Measurements from ENCODE around the gene FFAR4. TPM values are rescaled to one million over a fixed set of nuclear protein-coding genes. Genes with fewer than 3 reads are reported as not detected.
A peak's percentile ranks its signal among the peaks of the same experiment; 100 is the strongest.
"Not testable (repeated sequence)": the region's sequence is repeated elsewhere in the genome, so short reads cannot be mapped to it uniquely, and the experiment has no call there.

Gene FFAR4
- total RNA-seq (2014; rRNA removed; shearing (Covaris generic); ENCODE audit: low replicate concordance): not detected in 2 replicates

DNA sequence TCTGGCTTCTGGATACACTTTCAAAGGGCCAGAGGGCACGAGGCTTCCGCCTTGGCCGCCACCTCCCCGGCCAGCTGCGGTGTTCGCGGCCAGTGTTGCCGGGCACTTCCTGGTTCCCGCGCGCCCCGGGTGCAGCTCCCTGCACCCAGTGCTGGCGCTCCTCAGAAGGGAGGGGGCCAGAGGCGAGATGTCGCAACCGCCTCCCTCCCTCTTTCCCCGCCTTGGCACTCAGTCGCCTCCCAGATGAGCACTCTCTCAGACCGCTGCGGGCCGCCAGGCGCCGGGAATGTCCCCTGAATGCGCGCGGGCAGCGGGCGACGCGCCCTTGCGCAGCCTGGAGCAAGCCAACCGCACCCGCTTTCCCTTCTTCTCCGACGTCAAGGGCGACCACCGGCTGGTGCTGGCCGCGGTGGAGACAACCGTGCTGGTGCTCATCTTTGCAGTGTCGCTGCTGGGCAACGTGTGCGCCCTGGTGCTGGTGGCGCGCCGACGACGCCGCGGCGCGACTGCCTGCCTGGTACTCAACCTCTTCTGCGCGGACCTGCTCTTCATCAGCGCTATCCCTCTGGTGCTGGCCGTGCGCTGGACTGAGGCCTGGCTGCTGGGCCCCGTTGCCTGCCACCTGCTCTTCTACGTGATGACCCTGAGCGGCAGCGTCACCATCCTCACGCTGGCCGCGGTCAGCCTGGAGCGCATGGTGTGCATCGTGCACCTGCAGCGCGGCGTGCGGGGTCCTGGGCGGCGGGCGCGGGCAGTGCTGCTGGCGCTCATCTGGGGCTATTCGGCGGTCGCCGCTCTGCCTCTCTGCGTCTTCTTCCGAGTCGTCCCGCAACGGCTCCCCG is at the start of gene FFAR4:
Gene FFAR4 (plus strand): TSS at position 231 of the 842 bp plus-strand sequence. CDS start 56 bp downstream, at position 287.
- in situ Hi-C loops (cut with HindIII; ENCODE audit: low pct_unique_long_range_greater_than_20kb, low sequenced_read_pairs): no loop called here
- DNase-seq (ENCODE audit: low read depth): peak; percentile 80

- no peak for DNase-seq (ENCODE audit: low read depth)
- in situ Hi-C loops (cut with HindIII; ENCODE audit: low pct_unique_long_range_greater_than_20kb, low sequenced_read_pairs): no loop called here
These were observed 47.9 kb upstream of the FFAR4 start for GRCh38 chr10:93518531-93518930.

GRCh38 chr10:93535293-93535692 is 31.2 kb upstream of the FFAR4 start:
- DNase-seq (ENCODE audit: low read depth): no peak
- in situ Hi-C loops (cut with HindIII; ENCODE audit: low pct_unique_long_range_greater_than_20kb, low sequenced_read_pairs): no loop called here

DNA sequence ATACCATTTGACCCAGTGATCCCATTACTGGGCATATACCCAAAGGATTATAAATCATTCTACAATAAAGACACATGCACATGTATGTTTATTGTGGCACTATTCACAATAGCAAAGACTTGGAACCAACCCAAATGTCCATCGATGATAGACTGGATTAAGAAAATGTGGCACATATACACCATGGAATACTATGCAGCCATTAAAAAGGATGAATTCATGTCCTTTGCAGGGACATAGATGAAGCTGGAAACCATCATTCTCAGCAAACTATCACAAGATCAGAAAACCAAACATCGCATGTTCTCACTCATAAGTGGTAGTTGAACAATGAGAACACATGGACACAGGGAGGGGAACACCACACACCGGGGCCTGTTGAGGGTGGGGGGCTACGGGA is 25.6 kb upstream of the FFAR4 start:
- in situ Hi-C loops (cut with HindIII; ENCODE audit: low pct_unique_long_range_greater_than_20kb, low sequenced_read_pairs); DNase-seq (ENCODE audit: low read depth): not testable (repeated sequence)

- in situ Hi-C loops (cut with HindIII; ENCODE audit: low pct_unique_long_range_greater_than_20kb, low sequenced_read_pairs): no loop called here
These were observed 24.8 kb upstream of the FFAR4 start for GRCh38 chr10:93541402-93542357.

DNA sequence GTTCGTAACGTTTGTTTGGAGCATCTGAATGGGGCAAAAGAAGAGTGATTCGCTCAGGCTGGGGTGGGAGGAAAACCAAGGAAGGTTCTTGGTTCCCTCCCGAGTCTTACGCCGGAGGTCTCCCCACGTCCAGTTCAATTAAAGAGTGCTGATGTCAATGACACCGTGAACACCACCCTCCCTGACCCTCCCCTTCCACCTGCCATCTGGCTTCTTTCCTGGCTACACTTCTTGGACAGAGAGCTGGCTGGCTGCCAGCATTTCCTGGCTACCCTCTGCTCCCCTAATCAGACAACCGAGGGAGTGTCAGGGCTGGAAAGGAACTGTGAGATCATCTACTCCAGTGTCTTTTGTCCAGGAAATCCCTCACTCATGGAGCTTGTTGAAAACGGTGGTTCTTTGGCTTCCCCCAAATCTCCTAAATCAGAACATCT is 24.1 kb upstream of the FFAR4 start:
- DNase-seq (ENCODE audit: low read depth): no peak
- in situ Hi-C loops (cut with HindIII; ENCODE audit: low pct_unique_long_range_greater_than_20kb, low sequenced_read_pairs): no loop called here

More at GRCh38 chr10:93541402-93542357, 24.8 kb upstream of the FFAR4 start:
- DNase-seq (ENCODE audit: low read depth): no peak

DNA sequence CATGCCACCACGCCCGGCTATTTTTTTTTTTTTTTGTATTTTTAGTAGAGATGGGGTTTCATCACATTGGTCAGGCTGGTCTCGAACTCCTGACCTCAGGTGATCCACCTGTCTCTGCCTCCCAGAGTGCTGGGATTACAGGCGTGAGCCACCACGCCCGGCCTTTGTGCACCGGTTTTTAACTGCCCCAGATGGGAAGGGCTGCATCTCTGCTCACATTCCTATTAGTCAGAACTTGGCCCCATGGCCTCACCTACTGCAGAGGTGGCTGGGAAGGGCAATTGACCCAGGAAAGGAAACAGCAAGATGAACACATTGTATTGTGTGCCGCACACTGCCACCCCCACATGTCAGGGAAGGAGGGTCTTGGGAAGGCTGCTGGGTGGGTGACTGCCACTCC is 19.5 kb upstream of the FFAR4 start:
- in situ Hi-C loops (cut with HindIII; ENCODE audit: low pct_unique_long_range_greater_than_20kb, low sequenced_read_pairs); DNase-seq (ENCODE audit: low read depth): not testable (repeated sequence)

- no peak for DNase-seq (ENCODE audit: low read depth)
- in situ Hi-C loops (cut with HindIII; ENCODE audit: low pct_unique_long_range_greater_than_20kb, low sequenced_read_pairs): no loop called here
These were observed 18.9 kb upstream of the FFAR4 start for GRCh38 chr10:93547522-93547921.

- DNase-seq (ENCODE audit: low read depth): no peak
- in situ Hi-C loops (cut with HindIII; ENCODE audit: low pct_unique_long_range_greater_than_20kb, low sequenced_read_pairs): no loop called here
These were observed 17.9 kb upstream of the FFAR4 start for GRCh38 chr10:93548376-93549071.

GRCh38 chr10:93550606-93551005 is 15.9 kb upstream of the FFAR4 start:
- no peak for DNase-seq (ENCODE audit: low read depth)
- in situ Hi-C loops (cut with HindIII; ENCODE audit: low pct_unique_long_range_greater_than_20kb, low sequenced_read_pairs): no loop called here

GRCh38 chr10:93552780-93553179 is 13.7 kb upstream of the FFAR4 start:
- DNase-seq (ENCODE audit: low read depth): no peak
- in situ Hi-C loops (cut with HindIII; ENCODE audit: low pct_unique_long_range_greater_than_20kb, low sequenced_read_pairs): no loop called here

DNA sequence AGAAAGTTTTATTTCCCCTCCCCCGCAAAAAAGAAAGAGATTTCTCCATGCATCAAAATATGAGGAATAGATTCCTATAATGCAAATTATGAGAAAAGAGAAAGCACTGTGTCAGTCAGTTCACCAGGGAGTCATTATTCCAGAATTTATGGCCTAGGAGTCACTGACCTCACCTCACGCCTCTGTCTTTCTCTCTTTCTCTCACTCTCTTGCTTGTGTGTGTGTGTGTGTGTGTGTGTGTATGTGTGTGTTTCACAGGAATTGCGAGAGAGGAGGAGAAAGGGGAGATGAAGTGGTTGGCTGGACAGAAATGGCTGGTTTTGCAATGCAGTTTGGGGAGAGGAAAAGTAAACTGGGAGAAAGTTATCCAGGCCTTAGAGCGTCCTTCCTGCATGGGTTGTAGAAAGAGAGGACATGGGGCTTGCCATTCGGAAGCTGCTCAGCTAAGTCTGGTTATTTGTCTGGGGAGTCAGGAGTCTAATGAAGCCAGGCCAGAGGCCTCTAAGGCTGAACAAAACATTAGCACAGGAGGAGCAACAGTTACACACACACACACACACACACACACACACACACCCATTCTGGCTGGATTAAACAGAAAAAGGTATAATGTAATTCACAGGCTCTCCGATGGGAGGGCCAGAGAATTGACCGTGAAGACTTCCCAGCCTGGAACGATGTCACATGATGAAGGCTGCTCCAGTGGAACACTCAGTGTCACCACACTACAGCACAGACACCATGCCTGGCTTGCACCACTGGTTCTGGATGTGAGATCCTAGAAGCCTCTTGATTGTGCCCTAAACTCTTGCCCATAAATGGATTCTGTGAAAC is 12.8 kb upstream of the FFAR4 start:
- in situ Hi-C loops (cut with HindIII; ENCODE audit: low pct_unique_long_range_greater_than_20kb, low sequenced_read_pairs): no loop called here
- DNase-seq (ENCODE audit: low read depth): no peak

GRCh38 chr10:93554316-93554663 is 12.2 kb upstream of the FFAR4 start:
- in situ Hi-C loops (cut with HindIII; ENCODE audit: low pct_unique_long_range_greater_than_20kb, low sequenced_read_pairs): no loop called here
- DNase-seq (ENCODE audit: low read depth): no peak

DNA sequence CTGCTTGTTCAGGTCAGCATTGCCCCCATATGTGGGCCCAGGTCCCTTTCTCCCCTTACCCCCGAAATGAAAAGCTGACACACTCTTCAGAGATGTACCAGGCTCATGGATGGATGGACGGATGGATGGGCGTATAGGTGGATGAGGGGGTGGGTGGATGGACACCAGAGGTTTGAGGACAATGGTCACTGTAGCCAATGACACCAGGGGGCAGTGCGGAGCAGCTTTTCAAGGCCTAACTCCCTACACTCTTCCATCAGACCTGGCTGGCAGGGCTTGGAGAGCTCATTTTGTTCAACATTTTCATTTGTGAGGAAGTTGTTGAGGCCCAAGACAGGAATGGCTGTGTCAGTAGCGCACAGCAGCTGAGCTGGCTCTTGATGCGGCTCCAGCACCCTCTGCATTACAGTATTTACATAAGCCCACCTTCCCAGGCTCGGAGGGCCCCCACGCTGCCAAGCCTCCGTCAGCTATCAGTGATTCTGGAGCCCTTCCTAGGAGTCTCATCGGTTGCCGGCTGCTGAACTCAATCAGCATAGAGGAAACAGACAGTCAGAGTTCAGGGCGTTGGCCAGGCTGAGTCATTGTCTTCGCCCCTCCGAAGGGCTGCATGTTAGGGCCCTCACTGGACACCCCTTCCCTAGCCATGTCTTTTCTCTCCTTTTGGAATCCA is 11.6 kb upstream of the FFAR4 start:
- no peak for DNase-seq (ENCODE audit: low read depth)
- in situ Hi-C loops (cut with HindIII; ENCODE audit: low pct_unique_long_range_greater_than_20kb, low sequenced_read_pairs): no loop called here

DNA sequence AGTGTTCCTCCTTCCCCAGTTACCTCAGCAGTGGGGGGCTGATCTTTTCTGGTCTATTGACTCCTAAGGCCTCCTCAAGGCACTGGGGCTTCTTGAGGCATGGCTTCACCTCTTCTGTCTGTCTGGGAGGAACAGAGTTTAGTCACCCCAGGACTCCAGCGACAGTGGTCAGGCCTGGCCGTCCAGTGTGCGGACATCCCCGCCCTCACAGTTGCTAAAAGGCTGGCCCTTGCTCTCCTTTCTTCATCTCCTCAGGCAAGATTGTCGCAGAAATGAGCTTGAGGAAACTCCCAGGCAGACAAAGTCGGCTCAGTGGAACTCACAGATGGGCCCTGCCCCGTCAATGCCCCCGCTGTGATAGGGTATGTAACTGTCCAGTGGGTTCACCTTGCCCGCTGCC is 7.0 kb upstream of the FFAR4 start:
- no peak for DNase-seq (ENCODE audit: low read depth)
- in situ Hi-C loops (cut with HindIII; ENCODE audit: low pct_unique_long_range_greater_than_20kb, low sequenced_read_pairs): no loop called here

- no peak for DNase-seq (ENCODE audit: low read depth)
- in situ Hi-C loops (cut with HindIII; ENCODE audit: low pct_unique_long_range_greater_than_20kb, low sequenced_read_pairs): no loop called here
These were observed 5.9 kb upstream of the FFAR4 start for GRCh38 chr10:93560541-93560940.

DNA sequence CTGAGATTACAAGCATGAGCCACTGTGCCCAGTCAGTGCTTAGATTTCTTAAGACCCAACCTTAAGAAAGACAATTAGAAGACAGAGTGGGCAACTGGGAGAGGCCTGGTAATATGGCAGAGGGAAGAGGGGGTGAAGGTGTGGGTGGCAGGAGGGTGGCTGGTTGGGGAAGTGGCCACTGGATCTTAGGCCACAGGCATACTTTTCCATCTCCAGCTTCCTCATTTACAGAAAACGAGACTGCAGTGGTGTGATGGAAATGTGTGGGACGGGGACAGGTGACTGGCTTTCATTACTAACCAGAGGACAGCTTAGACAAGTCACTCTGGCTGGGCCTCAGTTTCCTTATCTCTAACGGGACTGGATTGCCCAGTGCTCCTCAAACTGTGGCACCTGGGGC is 1.0 kb upstream of the FFAR4 start:
- in situ Hi-C loops (cut with HindIII; ENCODE audit: low pct_unique_long_range_greater_than_20kb, low sequenced_read_pairs): no loop called here
- no peak for DNase-seq (ENCODE audit: low read depth)
